SK-N-SH (cell line): ENCODE measurements around the gene C16orf96. TPM values are rescaled to one million over a fixed set of nuclear protein-coding genes. Genes with fewer than 3 reads are reported as not detected.

Experiments
- CTCF ChIA-PET: fragments of 300-600, 350-600 bp; formaldehyde crosslinking; extraction: SDS; loops from one replicate; lab custom pipeline; 2021; lab: Yijun Ruan, JAX
- POLR2A ChIA-PET: fragments of 350-600 bp; sonication (Branson Sonifier 250); formaldehyde crosslinking; extraction: SDS; loops from one replicate; lab custom pipeline; 2020; ENCODE audit warnings: antibody characterized with exemption, inconsistent platforms; lab: Yijun Ruan, JAX
- DNase-seq: peaks from one replicate; pipeline ENCODE4 v3.0.0; 2012
- H2AFZ ChIP-seq: fragments of 200-600 bp; sonication (generic); 2 replicates; pipeline ENCODE4 v1.8.1; 2016; ENCODE audit warnings: antibody characterized with exemption, mild to moderate bottlenecking, low read depth
- H3F3A ChIP-seq: fragments of 200-600 bp; sonication (generic); replicated peaks from 2 replicates; pipeline ENCODE3; 2016; ENCODE audit warnings: antibody characterized with exemption, mild to moderate bottlenecking; ENCODE audit not compliant: insufficient read depth
- H3K27ac ChIP-seq, 2 experiments: fragments of 200-500 bp in 1 of 2; fragments of 200-600 bp in 1 of 2; sonication (Bioruptor generic) in 1 of 2; sonication (generic), shearing (Covaris generic) in 1 of 2; 2 replicates each; pipeline versions ENCODE4 v1.5.1 to v1.6.1; 2014 to 2016; ENCODE audit warnings: low read depth in 2 of 2, inconsistent platforms in 1 of 2, low read length in 1 of 2, mild to moderate bottlenecking in 1 of 2, mixed read lengths in 1 of 2
- H3K27me3 ChIP-seq: fragments of 200-600 bp; sonication (generic), shearing (Covaris generic); 2 replicates; pipeline ENCODE4 v1.6.1; 2016; ENCODE audit warnings: mixed run types; ENCODE audit not compliant: insufficient read depth
- H3K36me3 ChIP-seq, 2 experiments: fragments of 200-500 bp in 1 of 2; fragments of 200-600 bp in 1 of 2; sonication (Bioruptor generic) in 1 of 2; sonication (generic) in 1 of 2; replicated peaks in 1 of 2; 2 replicates each; pipeline versions ENCODE3 to v1.5.1; 2014 to 2016; ENCODE audit warnings: low read length in 1 of 2, mild to moderate bottlenecking in 1 of 2; ENCODE audit not compliant: insufficient read depth in 2 of 2, control insufficient read depth in 1 of 2
- H3K4me1 ChIP-seq, 2 experiments: fragments of 200-500 bp in 1 of 2; fragments of 200-600 bp in 1 of 2; sonication (Bioruptor generic) in 1 of 2; sonication (generic), shearing (Covaris generic) in 1 of 2; 2 replicates each; pipeline versions ENCODE4 v1.5.1 to v1.6.1; 2014 to 2016; ENCODE audit warnings: low read depth in 1 of 2, low read length in 1 of 2, mixed run types in 1 of 2; ENCODE audit not compliant: insufficient read depth in 2 of 2, control insufficient read depth in 1 of 2
- H3K4me2 ChIP-seq: fragments of 200-600 bp; sonication (generic), shearing (Covaris generic); 2 replicates; pipeline ENCODE4 v1.6.1; 2017; ENCODE audit warnings: mixed run types
- H3K4me3 ChIP-seq, 2 experiments: fragments of 200-500 bp in 1 of 2; fragments of 200-600 bp in 1 of 2; sonication (Bioruptor generic) in 1 of 2; sonication (generic), shearing (Covaris generic) in 1 of 2; 2 replicates each; pipeline versions ENCODE4 v1.5.1 to v1.8.1; 2014 to 2016; ENCODE audit warnings: low read depth in 2 of 2, inconsistent platforms in 1 of 2, low read length in 1 of 2, mild to moderate bottlenecking in 1 of 2, mixed read lengths in 1 of 2, moderate library complexity in 1 of 2
- H3K79me2 ChIP-seq: fragments of 200-600 bp; sonication (generic); 2 replicates; pipeline ENCODE4 v1.8.1; 2017; ENCODE audit warnings: mild to moderate bottlenecking; ENCODE audit not compliant: insufficient read depth
- H3K9ac ChIP-seq: fragments of 200-600 bp; sonication (generic); 2 replicates; pipeline ENCODE4 v1.6.1; 2017; ENCODE audit warnings: mixed run types
- H3K9me2 ChIP-seq: fragments of 200-600 bp; sonication (generic); 2 replicates; pipeline ENCODE4 v1.6.1; 2017; ENCODE audit warnings: mixed run types
- H3K9me3 ChIP-seq: fragments of 200-600 bp; sonication (generic); 2 replicates; pipeline ENCODE4 v1.6.1; 2017; ENCODE audit warnings: mixed run types, mild to moderate bottlenecking, moderate library complexity
- H4K20me1 ChIP-seq: fragments of 200-600 bp; sonication (generic); 2 replicates; pipeline ENCODE4 v1.6.1; 2017; ENCODE audit warnings: mild to moderate bottlenecking, mixed run types; ENCODE audit not compliant: insufficient read depth
- CHD2 ChIP-seq: fragments of 150-350 bp; IDR thresholded peaks from 2 replicates; pipeline ENCODE4 v1.6.1; 2018; ENCODE audit warnings: low read length; ENCODE audit not compliant: partially characterized antibody
- EP300 ChIP-seq, 2 experiments: IDR thresholded peaks; 2 replicates each; pipeline versions ENCODE4 v1.4.0 to v1.6.1; 2012; ENCODE audit warnings: borderline replicate concordance in 1 of 2, low read depth in 1 of 2, low read length in 1 of 2
- MXI1 ChIP-seq: IDR thresholded peaks from 2 replicates; pipeline ENCODE4 v1.6.1; 2012; ENCODE audit warnings: mild to moderate bottlenecking, low read depth, low read length, improper control_type of control experiment
- RFX5 ChIP-seq: IDR thresholded peaks from 2 replicates; pipeline ENCODE4 v1.6.1; 2012; ENCODE audit warnings: mild to moderate bottlenecking, improper control_type of control experiment, low read length
- SIN3A ChIP-seq: IDR thresholded peaks from 2 replicates; pipeline ENCODE4 v1.6.1; 2012; ENCODE audit warnings: low read depth, mild to moderate bottlenecking, low read length, moderate library complexity, borderline replicate concordance
- SMC3 ChIP-seq: IDR thresholded peaks from 2 replicates; pipeline ENCODE4 v1.6.1; 2012; ENCODE audit warnings: low read depth, low read length, improper control_type of control experiment
- TEAD4 ChIP-seq: IDR thresholded peaks from 2 replicates; pipeline ENCODE4 v1.4.0; 2012; ENCODE audit warnings: mild to moderate bottlenecking, borderline replicate concordance; ENCODE audit not compliant: insufficient read depth
- WGBS: methylation state at CpG from one replicate; pipeline ENCODE4 v1.1.6; 2017; ENCODE audit warnings: low lambda C conversion rate; 5-methylcytosine and 5-hydroxymethylcytosine counted together
- polyA plus RNA-seq, 3 experiments: library from polyadenylated mRNA; depleted of rRNA; stranded (reverse); fragments of >200 nt; gene quantifications; 2 replicates each; pipeline ENCODE4 v1.2.3, GENCODE V29; 2012
- TF ChIP-seq, protein P1 (sequence below): IDR thresholded peaks from 2 replicates; pipeline ENCODE4 v1.6.1; 2012; ENCODE audit warnings: mild to moderate bottlenecking, low read depth, low read length, moderate library complexity
- TF ChIP-seq, protein P2 (sequence below): fragments of 200-600 bp; sonication (generic); IDR thresholded peaks from 2 replicates; pipeline ENCODE4 v1.6.1; 2017; ENCODE audit warnings: antibody characterized with exemption, mild to moderate bottlenecking, moderate library complexity
- TF ChIP-seq, protein P3 (sequence below): IDR thresholded peaks from 2 replicates; pipeline ENCODE4 v1.4.0; 2012; ENCODE audit warnings: low read depth
- TF ChIP-seq, protein P4 (sequence below): fragments of 150-350 bp; IDR thresholded peaks from 2 replicates; pipeline ENCODE4 v1.6.1; 2017; ENCODE audit warnings: antibody characterized with exemption, low read length, low read depth, borderline replicate concordance

The C16orf96 gene
- polyA plus RNA-seq, 1 of the 3 experiments (the other 2 are of a cell fraction), result 0.05 TPM

DNA sequence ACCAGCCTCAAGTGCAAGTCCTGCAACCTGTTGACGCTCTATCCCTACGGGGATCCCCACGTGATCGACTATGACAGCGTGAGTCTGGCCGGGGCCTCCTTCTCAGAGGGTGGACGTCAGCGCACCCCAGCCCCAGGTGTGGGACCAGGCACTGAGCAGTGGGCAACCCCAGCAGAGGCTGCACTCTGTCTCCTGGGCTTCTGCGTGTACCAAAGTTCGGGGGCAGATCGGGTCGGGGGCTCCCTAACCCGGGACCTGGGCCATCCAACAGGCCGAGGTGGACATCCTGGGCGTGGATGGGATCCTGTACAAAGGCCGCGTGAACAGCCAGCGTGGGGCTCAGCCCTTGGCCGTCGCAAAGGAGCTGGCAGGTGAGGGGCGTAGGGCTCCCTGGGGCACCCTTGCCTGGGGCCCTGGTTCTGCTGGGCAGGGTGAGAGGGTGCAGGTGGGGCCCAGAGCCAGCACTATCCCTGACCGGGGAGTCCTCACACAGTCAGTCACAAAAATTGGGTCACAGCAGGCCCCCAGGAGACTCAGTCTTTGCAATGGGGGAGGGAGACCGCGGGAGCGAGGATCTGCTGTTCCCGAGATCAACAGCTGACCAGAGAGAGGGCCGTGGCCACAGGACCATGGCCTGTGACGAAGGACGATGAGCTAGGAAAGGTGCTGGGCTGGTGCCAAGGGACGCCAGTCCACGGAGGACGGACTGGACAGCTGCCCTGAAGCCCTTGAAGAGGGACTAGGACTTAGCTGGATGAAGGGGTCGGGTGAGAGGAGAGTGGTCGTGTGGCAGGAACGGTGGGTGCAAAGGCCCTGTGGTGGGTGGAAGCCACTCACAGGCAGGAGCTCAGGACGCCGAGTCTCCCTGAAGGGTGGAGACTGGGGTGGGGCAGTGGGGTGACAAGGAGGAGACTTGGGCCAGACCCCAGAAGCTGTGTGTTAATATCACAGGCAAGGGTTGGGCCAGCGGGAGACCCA is 38.6 kb downstream of the C16orf96 start (continued):
- TF ChIP-seq, protein P1, sequence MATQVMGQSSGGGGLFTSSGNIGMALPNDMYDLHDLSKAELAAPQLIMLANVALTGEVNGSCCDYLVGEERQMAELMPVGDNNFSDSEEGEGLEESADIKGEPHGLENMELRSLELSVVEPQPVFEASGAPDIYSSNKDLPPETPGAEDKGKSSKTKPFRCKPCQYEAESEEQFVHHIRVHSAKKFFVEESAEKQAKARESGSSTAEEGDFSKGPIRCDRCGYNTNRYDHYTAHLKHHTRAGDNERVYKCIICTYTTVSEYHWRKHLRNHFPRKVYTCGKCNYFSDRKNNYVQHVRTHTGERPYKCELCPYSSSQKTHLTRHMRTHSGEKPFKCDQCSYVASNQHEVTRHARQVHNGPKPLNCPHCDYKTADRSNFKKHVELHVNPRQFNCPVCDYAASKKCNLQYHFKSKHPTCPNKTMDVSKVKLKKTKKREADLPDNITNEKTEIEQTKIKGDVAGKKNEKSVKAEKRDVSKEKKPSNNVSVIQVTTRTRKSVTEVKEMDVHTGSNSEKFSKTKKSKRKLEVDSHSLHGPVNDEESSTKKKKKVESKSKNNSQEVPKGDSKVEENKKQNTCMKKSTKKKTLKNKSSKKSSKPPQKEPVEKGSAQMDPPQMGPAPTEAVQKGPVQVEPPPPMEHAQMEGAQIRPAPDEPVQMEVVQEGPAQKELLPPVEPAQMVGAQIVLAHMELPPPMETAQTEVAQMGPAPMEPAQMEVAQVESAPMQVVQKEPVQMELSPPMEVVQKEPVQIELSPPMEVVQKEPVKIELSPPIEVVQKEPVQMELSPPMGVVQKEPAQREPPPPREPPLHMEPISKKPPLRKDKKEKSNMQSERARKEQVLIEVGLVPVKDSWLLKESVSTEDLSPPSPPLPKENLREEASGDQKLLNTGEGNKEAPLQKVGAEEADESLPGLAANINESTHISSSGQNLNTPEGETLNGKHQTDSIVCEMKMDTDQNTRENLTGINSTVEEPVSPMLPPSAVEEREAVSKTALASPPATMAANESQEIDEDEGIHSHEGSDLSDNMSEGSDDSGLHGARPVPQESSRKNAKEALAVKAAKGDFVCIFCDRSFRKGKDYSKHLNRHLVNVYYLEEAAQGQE, result no peak
- TF ChIP-seq, protein P2, sequence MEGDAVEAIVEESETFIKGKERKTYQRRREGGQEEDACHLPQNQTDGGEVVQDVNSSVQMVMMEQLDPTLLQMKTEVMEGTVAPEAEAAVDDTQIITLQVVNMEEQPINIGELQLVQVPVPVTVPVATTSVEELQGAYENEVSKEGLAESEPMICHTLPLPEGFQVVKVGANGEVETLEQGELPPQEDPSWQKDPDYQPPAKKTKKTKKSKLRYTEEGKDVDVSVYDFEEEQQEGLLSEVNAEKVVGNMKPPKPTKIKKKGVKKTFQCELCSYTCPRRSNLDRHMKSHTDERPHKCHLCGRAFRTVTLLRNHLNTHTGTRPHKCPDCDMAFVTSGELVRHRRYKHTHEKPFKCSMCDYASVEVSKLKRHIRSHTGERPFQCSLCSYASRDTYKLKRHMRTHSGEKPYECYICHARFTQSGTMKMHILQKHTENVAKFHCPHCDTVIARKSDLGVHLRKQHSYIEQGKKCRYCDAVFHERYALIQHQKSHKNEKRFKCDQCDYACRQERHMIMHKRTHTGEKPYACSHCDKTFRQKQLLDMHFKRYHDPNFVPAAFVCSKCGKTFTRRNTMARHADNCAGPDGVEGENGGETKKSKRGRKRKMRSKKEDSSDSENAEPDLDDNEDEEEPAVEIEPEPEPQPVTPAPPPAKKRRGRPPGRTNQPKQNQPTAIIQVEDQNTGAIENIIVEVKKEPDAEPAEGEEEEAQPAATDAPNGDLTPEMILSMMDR, result no peak

DNA sequence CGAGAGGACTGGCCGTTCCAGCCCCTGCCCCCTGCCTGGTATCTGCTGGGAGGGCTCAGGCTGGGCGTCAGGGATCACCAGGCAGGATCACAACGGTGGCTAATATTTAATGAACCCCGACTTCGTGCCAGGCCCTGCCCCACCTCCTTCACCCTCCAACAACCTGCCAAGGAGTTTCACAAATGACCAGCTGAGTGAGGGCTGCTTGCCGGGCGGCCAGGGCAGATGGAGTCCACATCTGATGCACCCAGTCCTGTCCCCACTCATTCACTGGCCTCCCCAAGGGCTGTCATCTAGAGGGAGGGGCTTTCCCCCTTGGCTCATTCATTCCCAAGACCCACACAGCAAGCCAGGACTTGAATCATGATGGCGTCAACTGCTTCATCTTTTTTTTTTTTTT is 41.0 kb downstream of the C16orf96 start:
- H3K9me3 ChIP-seq, result no peaks in the 10 kb centered on the region
- DNase-seq, result peak; percentile 31
- no peaks in the 10 kb centered on the region for H3K9me2 ChIP-seq
- no peaks in the 10 kb centered on the region for H3F3A ChIP-seq
- POLR2A ChIA-PET, result interaction anchor here (0.9 kb wide), 1 partner anchor 80 kb away, joined by 3 read pairs; no protein-coding TSS in a partner anchor
- TF ChIP-seq EP300 (IDR thresholded peaks at IDR 0.05; ENCODE audit: borderline replicate concordance in 1 of 2, low read depth in 1 of 2, low read length in 1 of 2) (no peak), SMC3 (no peak), RFX5 (no peak), MXI1 (no peak), TEAD4 (no peak), CHD2 (no peak), SIN3A (no peak)
- TF ChIP-seq, protein P2, result no peak
- TF ChIP-seq, protein P3, sequence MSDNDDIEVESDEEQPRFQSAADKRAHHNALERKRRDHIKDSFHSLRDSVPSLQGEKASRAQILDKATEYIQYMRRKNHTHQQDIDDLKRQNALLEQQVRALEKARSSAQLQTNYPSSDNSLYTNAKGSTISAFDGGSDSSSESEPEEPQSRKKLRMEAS, result no peak
- TF ChIP-seq, protein P4, sequence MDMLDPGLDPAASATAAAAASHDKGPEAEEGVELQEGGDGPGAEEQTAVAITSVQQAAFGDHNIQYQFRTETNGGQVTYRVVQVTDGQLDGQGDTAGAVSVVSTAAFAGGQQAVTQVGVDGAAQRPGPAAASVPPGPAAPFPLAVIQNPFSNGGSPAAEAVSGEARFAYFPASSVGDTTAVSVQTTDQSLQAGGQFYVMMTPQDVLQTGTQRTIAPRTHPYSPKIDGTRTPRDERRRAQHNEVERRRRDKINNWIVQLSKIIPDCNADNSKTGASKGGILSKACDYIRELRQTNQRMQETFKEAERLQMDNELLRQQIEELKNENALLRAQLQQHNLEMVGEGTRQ, result no peak
- TF ChIP-seq, all 33 proteins: peak for 0
- no peak overlapping the region for H3K27ac ChIP-seq
- H3K36me3 ChIP-seq, result no peaks in the 10 kb centered on the region
- WGBS, result 69% methylated on average over 4 of the region's 9 CpGs
- H3K27me3 ChIP-seq, result no peaks in the 10 kb centered on the region
- CTCF ChIA-PET, result interaction anchor here (1.1 kb wide), 1 partner anchor 17 kb away, joined by 4 read pairs; the partner anchor contains the start of gene UBALD1
- H3K4me2 ChIP-seq, result no peak overlapping the region
- no peak overlapping the region for H2AFZ ChIP-seq
- no peaks in the 10 kb centered on the region for H3K79me2 ChIP-seq
- H4K20me1 ChIP-seq, result no peaks in the 10 kb centered on the region
- H3K4me1 ChIP-seq, result peaks cover 0 to 2% of the 10 kb centered on the region in 2 experiments; a peak in 1 of 4 replicates
- H3K9ac ChIP-seq, result no peak overlapping the region
- no peak overlapping the region for H3K4me3 ChIP-seq
